GM18526 (cell line): ENCODE measurements around the gene FSTL4.

Source experiments
- POLR2A ChIP-seq: IDR thresholded peaks from 3 replicates; pipeline ENCODE4 v1.6.1; 2011; ENCODE audit not compliant: insufficient read length; ENCODE audit errors: extremely low read depth

Gene FSTL4

DNA sequence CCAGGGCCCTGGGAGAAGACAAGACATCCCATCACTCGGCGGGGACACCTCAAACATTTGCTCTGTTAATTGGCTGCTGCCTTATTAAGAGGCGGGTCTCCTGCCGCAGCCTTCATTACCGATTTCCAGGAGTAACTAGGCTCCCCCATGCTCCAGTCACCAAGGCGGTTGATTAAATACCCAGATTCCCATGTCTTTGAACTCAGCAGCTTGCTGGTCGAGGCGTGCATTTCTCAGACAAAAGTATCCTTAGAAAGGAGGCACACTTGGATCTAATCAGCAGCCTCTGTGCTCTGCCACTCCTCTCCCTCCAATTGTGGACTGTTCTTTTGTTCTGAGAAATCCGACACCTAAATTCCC, 228.8 kb downstream of the FSTL4 start:
- no peak for TF ChIP-seq POLR2A

- TF ChIP-seq POLR2A: no peak
These were observed 229.4 kb downstream of the FSTL4 start for GRCh38 chr5:133382661-133383579.

GRCh38 chr5:133381571-133382365, 230.6 kb downstream of the FSTL4 start:
- TF ChIP-seq POLR2A: no peak

DNA sequence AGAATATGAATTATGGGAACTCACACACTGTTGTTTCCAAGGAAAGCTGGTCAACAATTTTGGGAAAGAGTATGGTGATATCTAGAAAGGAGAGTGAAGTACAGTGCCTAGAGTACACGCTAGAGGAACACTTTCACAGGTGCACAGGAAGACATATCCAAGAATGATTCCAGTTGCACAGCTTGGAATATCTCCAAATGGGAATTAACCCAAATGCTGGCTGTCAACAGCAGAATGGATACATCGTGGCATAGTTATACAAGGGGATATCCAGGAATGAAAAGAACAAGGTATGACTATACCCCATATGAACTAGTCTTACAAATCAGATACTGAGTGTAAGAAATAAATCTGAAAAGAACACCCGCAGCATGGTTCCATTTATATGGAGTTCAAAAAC, 231.3 kb downstream of the FSTL4 start:
- no peak for TF ChIP-seq POLR2A

- TF ChIP-seq POLR2A: no peak
These were observed 234.6 kb downstream of the FSTL4 start for GRCh38 chr5:133377736-133378135.

DNA sequence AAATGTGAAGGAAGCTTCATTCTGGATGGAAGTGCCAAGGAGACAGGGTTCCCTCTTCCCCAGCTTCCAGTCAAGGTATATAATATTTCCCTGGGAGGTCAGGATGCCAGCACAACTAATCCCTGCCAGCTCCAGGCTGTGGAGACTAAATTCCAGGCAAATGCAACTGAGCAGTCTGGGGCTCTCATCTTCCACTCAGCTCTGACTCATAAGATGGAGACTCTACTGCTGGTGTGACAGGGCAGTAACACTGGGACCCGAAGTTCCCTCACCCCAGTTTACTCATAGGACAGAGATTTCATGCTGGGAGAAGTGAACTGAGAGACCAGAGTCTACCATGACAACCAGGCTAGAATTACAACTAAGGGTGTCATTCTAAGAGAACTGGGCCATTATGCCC, 235.4 kb downstream of the FSTL4 start:
- TF ChIP-seq POLR2A: no peak

- no peak for TF ChIP-seq POLR2A
These were observed 239.0 kb downstream of the FSTL4 start for GRCh38 chr5:133373121-133373870.

DNA sequence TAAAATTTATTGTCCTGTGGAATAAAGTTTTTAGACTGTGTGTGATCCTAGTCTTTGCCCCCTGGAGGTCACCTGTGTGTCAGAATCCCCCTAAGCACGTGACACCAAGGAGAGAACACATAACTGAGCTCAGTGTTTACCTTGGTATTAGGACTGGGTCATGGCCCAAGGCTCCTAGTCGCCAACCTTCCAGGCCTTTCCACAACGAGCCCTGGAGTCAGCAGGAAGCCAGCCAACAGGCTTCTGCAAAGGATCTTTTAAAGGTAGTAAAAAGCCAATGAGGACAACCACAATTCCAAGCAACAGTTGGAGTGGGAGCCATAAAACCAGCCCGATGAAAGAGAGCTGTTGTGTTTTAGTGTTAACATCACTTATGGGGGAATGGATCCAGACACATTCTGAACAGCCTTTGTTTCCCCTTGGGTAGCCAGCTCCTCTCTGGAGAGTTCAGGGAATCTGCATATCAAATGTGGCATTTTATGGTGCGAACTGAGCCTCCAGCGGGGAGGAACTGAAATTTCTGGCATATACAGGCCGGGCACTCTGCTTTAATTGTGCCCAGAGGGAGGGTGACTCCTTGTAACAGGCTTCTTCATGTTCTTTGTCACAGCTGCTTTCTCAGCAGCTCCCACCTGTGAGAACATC, 239.9 kb downstream of the FSTL4 start:
- no peak for TF ChIP-seq POLR2A

GRCh38 chr5:133371371-133372155, 240.8 kb downstream of the FSTL4 start:
- TF ChIP-seq POLR2A: no peak

DNA sequence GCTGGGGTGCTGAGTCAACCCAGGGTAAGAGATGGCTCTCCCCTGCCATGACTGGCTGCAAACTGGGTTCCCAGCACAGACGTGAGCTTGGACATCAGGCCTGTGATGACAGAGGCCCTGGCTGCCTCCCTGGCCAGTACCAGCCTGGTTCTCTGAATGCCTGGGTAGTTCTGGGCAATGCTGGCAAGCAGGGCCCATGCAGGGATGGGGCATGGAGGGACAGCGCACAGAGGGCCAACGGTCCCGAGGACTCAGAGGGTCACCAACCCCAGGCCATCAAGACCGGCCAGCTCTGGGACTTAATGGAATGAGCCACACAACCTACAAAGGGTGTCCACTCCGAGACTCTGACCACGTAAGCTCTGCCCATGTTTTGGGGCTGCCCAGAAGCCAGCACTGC, 241.4 kb downstream of the FSTL4 start:
- no peak for TF ChIP-seq POLR2A

DNA sequence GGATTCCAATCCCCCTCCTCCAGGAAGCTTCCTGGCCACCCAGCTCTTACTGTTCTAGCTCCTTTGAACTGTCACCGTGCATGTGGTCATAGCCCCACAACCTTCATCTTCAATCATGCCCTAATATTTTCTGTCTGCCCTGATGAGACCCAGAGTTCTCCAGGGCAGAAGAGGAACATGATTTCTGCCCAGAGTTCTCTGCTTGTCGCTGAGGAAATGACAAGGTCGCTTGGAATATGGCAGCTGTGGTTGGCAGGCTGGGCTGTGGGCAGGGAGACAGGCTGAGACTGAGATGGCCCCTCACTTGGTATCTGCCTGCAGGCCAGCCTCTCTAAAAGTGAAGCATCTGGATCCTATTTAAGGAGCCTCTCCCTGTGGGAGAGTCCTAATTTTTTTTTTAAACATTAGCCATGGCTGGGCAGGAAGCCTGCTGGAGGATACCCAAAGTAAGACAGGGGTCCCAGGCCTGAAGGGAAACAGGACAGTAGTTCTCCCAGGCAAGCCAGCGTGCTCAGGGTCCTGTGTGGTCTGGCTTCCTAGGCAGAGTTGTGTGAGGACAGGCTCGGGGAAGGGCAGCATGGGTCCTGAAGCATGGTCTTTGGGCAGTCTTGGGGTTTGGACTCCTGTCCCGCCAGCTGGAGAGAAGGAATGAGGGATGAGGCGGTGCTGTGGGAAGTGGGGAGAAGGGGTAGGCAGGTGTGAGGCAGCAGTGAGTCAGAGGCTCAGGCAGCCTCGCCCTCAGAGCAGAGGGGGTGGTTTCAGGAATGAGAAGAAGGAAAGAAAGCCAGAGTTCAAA, 242.1 kb downstream of the FSTL4 start:
- no peak for TF ChIP-seq POLR2A

DNA sequence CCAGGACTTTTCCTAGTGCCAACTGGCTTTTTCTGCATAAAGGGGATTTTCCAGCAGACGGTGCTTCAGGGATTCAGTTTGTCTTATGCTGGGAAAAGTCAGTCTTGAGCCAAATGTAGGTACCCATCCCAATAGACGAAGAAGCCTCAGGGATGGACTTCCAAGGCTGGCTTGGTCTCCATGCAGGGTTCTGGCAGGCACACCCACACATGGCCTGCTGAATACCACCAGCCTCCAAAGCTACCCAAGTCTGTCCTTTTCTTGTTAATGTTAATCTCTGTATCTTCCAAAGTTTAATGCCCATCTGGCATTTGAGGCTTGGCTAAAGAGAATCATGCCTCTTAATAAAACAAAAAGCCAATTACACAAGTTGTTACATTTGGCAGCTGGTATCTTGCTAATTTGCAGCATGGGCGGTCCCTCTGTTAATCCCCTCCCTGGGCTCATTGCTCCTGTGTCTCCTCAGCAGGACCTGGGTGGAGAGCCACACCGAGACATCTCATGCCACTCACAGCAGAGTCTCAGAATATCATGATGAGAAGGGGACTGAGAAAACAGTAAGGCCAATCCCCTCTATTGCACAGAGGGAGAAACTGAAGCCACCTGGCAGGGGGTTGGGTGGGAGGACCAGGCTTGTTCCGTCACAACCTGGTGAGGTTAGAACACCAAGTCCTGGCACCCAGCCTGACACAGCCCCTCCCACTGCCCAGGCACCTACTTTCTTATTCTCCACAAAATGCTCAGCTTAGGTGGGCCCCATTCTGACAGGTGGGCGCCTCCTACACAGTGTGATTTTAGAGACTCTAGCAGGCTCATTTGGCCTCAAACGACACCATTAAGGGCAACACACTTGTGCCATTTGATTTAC, 243.2 kb downstream of the FSTL4 start:
- TF ChIP-seq POLR2A: no peak

DNA sequence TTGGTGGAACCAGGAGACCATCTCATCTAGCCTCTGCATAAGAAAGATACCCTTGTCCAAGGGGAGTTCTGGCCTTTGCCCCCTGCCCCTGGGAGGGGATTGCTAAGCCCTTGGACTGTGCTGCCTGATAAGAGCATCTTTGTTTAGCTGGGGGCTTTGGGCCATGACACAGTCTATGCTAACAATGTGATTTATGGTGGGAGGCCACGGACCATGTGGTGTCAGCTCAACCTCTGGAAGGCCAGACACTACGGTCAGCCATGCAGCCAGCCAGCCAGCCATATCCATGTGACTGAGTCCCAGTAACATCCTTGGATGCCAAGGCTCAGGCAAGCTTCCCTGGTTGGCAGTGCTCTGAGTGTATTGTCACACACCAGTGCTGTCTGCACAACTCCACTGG, 244.4 kb downstream of the FSTL4 start:
- no peak for TF ChIP-seq POLR2A
